ENCODE results near the gene HNRNPUL2.

DNA sequence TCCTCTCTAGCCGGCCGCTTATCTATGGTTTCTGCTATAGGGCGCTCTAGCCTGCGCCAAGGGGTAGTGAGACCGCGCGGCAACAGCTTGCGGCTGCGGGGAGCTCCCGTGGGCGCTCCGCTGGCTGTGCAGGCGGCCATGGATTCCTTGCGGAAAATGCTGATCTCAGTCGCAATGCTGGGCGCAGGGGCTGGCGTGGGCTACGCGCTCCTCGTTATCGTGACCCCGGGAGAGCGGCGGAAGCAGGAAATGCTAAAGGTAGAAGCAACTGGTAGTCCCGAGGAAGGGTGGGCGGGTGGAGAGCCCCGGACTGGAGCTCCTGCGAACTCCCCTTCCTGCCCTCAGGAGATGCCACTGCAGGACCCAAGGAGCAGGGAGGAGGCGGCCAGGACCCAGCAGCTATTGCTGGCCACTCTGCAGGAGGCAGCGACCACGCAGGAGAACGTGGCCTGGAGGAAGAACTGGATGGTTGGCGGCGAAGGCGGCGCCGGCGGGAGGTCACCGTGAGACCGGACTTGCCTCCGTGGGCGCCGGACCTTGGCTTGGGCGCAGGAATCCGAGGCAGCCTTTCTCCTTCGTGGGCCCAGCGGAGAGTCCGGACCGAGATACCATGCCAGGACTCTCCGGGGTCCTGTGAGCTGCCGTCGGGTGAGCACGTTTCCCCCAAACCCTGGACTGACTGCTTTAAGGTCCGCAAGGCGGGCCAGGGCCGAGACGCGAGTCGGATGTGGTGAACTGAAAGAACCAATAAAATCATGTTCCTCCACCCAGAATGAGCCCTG, 55.5 kb downstream of the HNRNPUL2 start, which contains the start of the genes LBHD1 and UQCC3:
- peak; percentile 48 to 57 for TF ChIP-seq POLR2A (IDR thresholded peaks at IDR 0.05)
- TF ChIP-seq, protein P1, sequence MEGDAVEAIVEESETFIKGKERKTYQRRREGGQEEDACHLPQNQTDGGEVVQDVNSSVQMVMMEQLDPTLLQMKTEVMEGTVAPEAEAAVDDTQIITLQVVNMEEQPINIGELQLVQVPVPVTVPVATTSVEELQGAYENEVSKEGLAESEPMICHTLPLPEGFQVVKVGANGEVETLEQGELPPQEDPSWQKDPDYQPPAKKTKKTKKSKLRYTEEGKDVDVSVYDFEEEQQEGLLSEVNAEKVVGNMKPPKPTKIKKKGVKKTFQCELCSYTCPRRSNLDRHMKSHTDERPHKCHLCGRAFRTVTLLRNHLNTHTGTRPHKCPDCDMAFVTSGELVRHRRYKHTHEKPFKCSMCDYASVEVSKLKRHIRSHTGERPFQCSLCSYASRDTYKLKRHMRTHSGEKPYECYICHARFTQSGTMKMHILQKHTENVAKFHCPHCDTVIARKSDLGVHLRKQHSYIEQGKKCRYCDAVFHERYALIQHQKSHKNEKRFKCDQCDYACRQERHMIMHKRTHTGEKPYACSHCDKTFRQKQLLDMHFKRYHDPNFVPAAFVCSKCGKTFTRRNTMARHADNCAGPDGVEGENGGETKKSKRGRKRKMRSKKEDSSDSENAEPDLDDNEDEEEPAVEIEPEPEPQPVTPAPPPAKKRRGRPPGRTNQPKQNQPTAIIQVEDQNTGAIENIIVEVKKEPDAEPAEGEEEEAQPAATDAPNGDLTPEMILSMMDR (IDR thresholded peaks at IDR 0.05), result no peak
- TF ChIP-seq POLR2AphosphoS5 (IDR thresholded peaks at IDR 0.05), result peak; percentile 55 to 82 (median 73)
- TF ChIP-seq EP300 (IDR thresholded peaks at IDR 0.05), result no peak
